Hindlimb muscle (tissue), 1 donor: Measurements from ENCODE around the gene BCO2. TPM values are rescaled to one million over a fixed set of nuclear protein-coding genes. Genes with fewer than 3 reads are reported as not detected.
"Not testable (repeated sequence)": the region's sequence is repeated elsewhere in the genome, so short reads cannot be mapped to it uniquely, and the experiment has no call there.

Source experiments
- DNase-seq: peaks from one replicate; pipeline ENCODE4 v3.0.0-alpha.2; 2013
- polyA plus RNA-seq: library from polyadenylated mRNA; unstranded; fragments of 120-200 nt; gene quantifications from one replicate; pipeline ENCODE4 v1.2.1, GENCODE V29; 2013; ENCODE audit not compliant: insufficient read length

The BCO2 gene
- polyA plus RNA-seq, 1 donor, result 5.3 TPM

GRCh38 chr11:112166562-112166961 lies 8.8 kb upstream of the BCO2 start:
- DNase-seq, result no peak

DNA sequence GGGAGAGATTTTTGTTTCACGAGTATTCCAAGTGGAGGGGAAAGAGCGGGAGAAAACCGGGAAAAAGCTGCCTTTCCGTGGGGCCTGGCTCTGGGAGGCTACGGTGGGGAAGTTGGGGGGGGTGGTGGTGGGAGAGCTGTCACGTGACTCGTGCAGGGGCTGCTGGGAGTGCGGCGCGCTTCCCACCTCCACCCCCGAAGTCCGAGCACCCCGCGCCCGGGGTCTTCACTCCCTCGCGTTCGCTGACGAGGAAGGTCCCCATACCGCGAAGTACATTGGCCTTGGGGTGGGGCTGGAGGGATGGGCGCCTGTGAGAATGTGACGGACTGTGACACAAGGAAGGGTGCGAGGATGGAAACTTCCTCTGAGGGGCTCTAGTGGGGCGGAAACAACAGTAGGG lies 8.2 kb upstream of the BCO2 start, which contains the start of gene TEX12:
TSS of gene TEX12 (plus strand) at position 228 of the 400 bp plus-strand sequence. CDS start 1,897 bp downstream, outside the sequence.
- no peak for DNase-seq

- no peak for DNase-seq
Measured at GRCh38 chr11:112172362-112172994, 2.8 kb upstream of the BCO2 start.

DNA sequence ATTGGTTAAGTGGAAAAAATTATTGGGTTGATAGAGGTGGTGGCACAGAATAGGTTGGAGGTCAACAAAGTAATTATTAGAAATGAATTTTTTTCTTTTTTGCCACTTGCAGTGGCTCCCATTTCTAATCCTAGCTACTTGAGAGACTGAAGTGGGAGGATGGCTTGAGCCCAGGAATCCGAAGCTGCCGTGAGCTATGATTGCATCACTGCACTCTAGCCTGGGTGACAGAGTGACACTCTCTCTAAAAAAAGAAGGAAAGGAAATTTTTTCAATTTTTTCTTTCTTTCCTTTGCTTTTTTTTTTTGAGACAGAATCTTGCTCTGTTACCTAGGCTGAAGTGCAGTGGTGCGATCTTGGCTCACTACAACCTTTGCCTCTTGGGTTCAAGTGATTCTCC lies 2.2 kb upstream of the BCO2 start:
- no peak for DNase-seq

DNA sequence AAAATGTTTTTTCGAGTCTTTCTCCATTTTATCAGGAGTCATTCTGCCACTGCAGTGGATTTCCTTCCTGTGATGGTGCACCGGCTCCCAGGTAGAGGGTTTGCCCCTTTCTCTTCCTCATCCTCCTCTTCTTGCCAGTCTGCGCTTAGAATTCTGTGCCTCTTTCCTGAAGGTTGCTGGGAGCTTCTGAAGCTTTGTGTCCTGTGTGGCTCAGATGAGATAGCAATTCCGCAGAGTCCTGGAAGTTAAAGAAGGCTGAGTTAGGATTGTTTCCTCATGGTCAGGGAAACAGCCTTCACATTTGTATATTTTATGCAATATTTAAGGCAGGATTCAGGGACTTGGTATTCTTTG lies 264 bp downstream of the BCO2 start:
- DNase-seq, result no peak

- DNase-seq, result no peak
Measured at GRCh38 chr11:112176077-112176476, 765 bp downstream of the BCO2 start.

GRCh38 chr11:112177589-112177988 lies 2.3 kb downstream of the BCO2 start:
- DNase-seq, result no peak

DNA sequence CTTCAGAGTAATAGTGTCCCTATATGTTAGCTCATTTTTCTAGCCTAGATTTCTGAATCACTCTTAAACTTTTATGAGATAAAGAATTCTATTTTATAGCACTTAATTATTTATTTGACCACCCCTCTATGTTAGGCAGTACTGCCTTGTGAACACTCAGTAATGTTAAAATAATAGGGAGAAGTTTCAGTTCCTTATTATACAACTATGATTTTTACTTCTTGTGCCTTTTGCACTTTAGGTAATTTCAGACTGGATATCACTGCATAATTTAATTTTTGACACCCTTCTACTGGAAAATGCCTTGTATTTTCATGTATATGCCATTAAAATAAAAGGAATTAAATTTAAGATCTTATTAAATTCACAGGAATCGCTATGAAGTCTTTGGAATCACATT lies 3.1 kb downstream of the BCO2 start:
- no peak for DNase-seq

DNA sequence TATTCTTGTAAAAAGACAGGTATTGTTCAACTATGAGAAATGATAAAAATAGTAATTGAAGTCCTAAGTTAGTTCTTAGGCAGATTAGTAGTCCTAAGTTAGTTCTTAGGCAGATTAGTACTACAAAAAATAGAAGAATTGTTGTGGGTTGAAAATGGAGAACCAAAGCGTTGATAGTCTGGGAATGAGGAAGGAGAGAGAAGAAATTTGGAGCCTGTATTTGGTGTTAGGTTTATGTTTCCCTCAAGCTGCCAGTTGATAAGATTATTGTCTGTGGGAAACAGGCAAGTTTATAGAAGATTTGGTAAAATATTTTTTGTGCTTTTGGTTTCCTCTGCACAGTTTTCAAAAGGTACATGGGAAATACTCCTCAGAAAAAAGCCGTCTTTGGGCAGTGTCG lies 3.6 kb downstream of the BCO2 start:
- no peak for DNase-seq

- no peak for DNase-seq
Measured at GRCh38 chr11:112179601-112180000, 4.3 kb downstream of the BCO2 start.

GRCh38 chr11:112182867-112183266 lies 7.6 kb downstream of the BCO2 start:
- no peak for DNase-seq

GRCh38 chr11:112185883-112186282 lies 10.6 kb downstream of the BCO2 start:
- no peak for DNase-seq

GRCh38 chr11:112186304-112186703 lies 11.0 kb downstream of the BCO2 start:
- no peak for DNase-seq

DNA sequence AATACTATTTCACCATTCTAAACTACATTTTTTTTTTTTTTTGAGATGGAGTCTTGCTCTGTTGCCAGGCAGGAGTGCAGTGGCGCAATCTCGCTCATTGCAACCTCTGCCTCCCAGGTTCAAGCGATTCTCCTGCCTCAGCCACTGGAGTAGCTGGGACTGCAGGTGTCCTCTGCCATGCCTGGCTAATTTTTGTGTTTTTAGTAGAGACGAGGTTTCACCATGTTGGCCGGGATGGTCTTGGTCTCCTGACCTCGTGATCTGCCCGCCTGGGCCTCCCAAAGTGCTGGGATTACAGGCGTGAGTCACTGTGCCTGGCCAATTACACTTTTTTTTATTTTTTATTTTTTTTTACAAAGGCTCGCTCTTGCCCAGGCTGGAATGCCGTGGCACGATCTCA lies 19.8 kb downstream of the BCO2 start:
- DNase-seq, result not testable (repeated sequence)

DNA sequence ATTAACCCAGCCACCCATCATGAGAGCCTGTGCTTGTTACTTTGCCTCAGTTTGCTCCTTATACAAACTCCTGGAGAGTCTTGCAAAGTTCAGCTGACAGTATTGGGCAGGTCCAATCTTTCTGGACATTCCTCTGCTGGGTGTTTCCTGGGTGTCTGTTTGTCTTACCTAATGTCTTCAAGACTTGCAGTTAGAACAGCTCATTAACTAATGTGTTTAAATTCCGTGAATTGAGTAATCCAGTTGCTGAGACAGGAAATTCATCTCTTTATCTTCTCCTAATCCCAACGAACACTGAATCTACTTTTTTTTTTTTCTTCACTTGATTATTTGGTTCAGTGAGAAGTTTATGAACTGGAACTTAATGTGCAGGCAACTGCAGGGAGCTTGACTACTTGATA lies 20.6 kb downstream of the BCO2 start:
- no peak for DNase-seq

GRCh38 chr11:112196519-112197087 lies 21.3 kb downstream of the BCO2 start:
- DNase-seq, result no peak

- not testable (repeated sequence) for DNase-seq
Measured at GRCh38 chr11:112199101-112199500, 23.8 kb downstream of the BCO2 start.

GRCh38 chr11:112200252-112200651 lies 24.9 kb downstream of the BCO2 start:
- DNase-seq, result no peak

DNA sequence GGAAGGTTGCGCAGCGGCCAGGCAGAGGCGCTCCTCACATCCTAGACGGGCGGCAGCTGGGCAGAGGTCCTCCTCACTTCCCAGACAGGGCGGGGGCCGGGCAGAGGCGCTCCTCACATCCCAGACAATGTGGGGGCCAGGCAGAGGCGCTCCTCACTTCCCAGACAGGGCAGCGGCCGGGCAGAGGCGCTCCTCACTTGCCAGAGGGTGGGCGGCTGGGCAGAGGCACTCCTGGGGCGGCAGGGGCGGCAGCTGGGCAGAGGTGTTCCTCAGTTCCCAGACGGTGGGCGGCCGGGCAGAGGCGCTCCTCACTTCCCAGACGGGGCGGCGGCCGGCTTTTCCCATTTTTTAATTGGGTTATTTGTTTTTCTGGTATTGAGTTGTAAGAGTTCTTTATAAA lies 30.8 kb downstream of the BCO2 start:
- no peak for DNase-seq

- DNase-seq, result no peak
Measured at GRCh38 chr11:112210890-112211289, 35.6 kb downstream of the BCO2 start.

DNA sequence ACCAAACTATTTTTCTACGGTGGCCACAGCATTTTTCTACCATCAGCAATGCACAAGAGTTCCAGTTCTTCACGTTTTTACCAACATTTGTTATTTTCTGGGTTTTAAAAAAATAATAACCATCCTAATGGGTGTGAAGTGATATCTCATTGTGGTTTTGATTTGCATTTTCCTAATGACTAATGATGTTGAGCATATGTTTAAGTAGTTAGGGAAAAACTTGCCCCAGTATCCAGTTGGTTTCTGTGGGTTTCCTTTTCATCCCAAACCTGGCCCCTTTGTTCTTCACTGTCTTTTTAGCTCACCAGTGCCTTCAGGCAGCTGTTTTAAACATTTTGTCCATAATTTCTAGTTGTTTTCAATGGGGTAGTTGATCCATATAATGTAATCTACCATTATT lies 36.2 kb downstream of the BCO2 start:
- no peak for DNase-seq

GRCh38 chr11:112212290-112212689 lies 37.0 kb downstream of the BCO2 start:
- no peak for DNase-seq

GRCh38 chr11:112212710-112213109 lies 37.4 kb downstream of the BCO2 start:
- no peak for DNase-seq

- DNase-seq, result no peak
Measured at GRCh38 chr11:112213753-112214152, 38.4 kb downstream of the BCO2 start.

DNA sequence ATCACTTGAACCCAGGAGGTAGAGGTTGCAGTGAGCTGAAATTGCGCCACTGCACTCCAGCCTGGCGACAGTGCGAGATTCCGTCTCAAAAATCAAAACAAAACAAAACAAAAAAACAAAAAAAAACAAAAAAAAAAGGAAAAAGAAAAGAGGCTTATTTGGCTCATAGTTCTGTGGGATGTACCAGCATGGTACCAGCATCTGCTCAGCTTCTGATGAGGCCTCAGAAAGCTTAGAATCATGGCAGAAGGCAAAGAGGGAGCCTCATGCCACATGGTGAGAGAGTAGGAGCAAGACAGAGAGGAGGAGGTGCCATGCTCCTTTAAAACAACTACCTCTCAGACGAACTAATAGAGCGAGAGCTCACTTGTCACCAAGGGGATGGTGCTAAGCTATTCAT lies 40.3 kb downstream of the BCO2 start:
- DNase-seq, result no peak
